Aortic smooth muscle cell (primary cell): ENCODE measurements around the gene RGS7. TPM values are rescaled to one million over a fixed set of nuclear protein-coding genes. Genes with fewer than 3 reads are reported as not detected.

Source experiments
- total RNA-seq: library from RNA; depleted of rRNA; stranded (reverse); fragments of >200 nt; gene quantifications from 2 replicates; pipeline ENCODE4 v1.2.3, GENCODE V29; 2014

RGS7 gene
- 0.40 and 0.81 TPM in 2 replicates for total RNA-seq

DNA sequence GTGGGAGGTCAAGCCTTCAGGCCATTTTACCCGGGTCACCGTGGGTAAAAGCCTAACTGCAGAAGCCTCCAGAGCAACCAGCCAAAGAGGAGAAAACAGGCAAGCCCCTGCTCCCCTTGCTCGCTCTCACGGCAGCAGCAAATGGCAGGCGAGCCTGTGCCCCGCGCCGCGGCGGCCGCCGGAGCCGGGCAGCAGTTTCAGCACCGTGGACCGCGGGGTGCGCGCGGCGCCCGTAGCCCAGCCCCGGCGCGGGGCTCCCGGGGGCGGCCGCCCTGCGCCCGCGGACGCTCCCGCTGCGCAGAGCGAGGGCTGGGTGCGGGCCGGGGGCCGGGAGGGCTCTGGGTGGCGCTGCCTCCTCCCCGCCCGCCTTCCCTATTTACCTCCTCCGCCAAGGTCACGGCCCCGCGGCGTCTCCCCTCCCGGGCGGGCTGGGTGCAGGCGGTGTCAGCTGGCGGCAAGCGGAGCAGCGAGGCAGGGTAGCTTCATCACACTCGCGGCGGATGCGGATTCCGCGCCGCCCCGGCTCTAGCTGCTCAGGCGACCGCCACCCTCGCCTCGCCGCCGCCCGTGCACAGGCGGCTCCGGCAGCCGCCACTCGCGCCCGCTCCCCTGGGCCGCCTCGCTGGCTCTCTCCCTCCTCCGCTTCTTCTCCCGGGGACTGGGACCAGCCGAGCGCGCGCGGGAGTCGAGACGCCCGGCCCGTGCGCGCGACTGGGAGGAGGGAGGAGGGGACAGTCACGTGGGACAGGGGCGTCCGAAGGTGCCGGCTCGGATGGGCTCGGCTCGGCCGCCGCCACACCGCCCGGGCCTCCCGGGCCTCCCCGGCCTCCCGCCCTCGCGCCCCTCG, at the start of gene RGS7:
TSS of gene RGS7 (minus strand) at position 687 of the 847 bp plus-strand sequence.

Other genes with a start within 250 kb of the RGS7 start
- 87.9 and 99.9 TPM in 2 replicates for gene FH, start 162.6 kb upstream of the RGS7 start, total RNA-seq
- 0.06 and 0.53 TPM in 2 replicates for gene KMO, start 175.2 kb upstream of the RGS7 start, total RNA-seq